ENCODE results near the gene ARHGAP28.

- TF ChIP-seq REST (IDR thresholded peaks at IDR 0.05; ENCODE audit: borderline replicate concordance) (no peak), EZH2 (IDR thresholded peaks at IDR 0.05; ENCODE audit: borderline replicate concordance, insufficient read depth, low read length, poor library complexity, severe bottlenecking) (no peak), CTCF (IDR thresholded peaks at IDR 0.05; ENCODE audit: poor library complexity, severe bottlenecking) (no peak), POLR2AphosphoS5 (IDR thresholded peaks at IDR 0.05) (no peak), TAF1 (IDR thresholded peaks at IDR 0.05; ENCODE audit: low read depth) (no peak), RAD21 (conservative IDR thresholded peaks at IDR 0.05) (no peak), EP300 (conservative IDR thresholded peaks at IDR 0.05; ENCODE audit: poor library complexity, severe bottlenecking) (no peak), MXI1 (conservative IDR thresholded peaks at IDR 0.05; ENCODE audit: poor library complexity, severe bottlenecking) (no peak), SMC3 (conservative IDR thresholded peaks at IDR 0.05; ENCODE audit: poor library complexity) (no peak)
Observed at GRCh38 chr18:6878556-6879297, 149.2 kb downstream of the ARHGAP28 start.

All from neural cell (in vitro differentiated cells).